ENCODE results near the gene CDC5L.

GRCh38 chr6:44425951-44426350 is 38.4 kb downstream of the CDC5L start:
- TF ChIP-seq CTCF (IDR thresholded peaks at IDR 0.05) (no peak), POLR2A (IDR thresholded peaks at IDR 0.05) (no peak)

All from heart left ventricle (tissue), 13 donors.